NCI-H510A treated with DMSO at 0.1 percent for 48 hours (cell line): ENCODE results near the gene SMIM27.

Experiments
- DNase-seq: peaks from one replicate; lab custom pipeline; 2025; lab: John Stamatoyannopoulos, UW

Gene SMIM27

DNA sequence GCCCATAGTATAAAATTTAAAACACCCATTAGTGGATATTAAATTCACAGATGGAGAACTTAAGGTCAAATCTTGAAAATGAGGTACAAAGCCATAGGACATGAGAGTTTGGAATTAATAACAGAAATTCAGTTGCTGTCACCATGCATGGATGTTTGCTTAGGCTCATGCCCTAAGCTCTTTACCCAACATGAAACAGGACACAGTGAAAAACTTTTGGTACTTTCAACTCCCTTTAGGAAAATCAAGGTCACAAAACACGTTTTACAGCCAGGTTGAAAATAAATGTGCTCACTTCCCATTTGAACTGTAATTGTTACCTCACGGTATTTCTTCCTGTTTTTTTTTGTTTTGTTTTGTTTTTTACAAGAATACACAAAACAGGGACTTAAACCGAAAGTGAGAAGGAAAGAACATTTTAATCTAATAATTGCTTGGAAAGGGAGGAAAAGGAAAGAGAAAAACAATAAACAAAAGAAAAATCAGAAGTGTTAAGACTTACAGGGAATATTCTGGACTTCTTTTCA is 6.3 kb downstream of the SMIM27 start:
- DNase-seq, result no peak

DNA sequence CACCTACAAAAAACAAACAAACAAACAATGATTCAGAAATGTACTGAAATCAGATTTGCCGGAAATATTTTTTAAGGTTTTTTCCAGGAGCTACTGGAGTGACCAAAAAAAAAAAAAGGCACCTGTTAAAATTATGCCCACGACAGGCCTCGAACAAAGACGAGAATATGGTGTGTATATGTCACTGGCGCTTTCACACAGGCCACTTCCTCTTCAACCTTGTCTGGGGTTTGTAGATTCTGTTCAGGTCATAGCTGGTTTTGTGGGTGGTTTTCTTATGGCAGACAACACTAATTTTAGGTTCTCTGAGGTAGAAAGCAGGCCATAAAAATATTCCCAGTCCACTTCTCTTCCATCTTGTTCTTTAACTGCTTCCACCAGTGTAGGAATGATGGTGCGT is 13.8 kb downstream of the SMIM27 start:
- no peak for DNase-seq

DNA sequence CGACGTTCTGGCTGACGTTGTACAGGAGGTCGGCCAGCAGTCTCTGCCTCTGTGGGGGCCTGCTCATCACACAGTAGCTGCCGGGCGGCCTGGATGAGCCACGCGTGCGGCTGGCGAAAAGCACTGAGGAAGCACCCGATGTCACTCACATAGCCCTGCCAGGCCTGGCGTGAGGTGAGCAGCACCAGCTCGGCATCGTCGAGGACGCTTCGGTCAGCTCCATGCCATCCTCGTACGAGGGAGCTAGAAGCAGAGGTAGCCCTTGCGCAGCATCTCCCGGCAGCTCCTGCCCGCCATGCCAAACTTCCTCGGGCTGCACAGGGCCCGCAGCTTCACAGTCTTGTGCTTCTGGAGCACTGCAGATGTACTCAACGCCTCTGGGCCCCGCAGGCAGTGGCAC is 14.6 kb downstream of the SMIM27 start:
- no peak for DNase-seq

DNA sequence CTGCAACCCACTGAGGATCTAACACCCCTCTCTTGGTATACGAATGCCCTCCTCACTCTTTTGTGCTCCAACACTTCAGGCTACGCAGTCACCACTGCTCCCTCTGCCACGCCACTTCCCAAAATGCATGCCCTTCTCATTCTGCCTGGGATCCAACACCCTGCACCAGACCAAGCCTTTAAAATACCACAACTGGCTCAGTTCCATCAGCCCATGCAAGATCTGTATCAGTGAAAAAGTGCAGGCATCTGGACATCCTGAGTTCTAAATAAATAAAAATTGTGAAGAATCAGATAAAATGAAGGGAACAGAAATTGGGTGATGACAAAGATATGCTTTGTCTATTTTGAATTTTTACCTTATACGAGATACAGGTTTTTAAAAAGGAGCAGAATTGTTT is 18.1 kb downstream of the SMIM27 start:
- no peak for DNase-seq

GRCh38 chr9:32571969-32572899 is 20.1 kb downstream of the SMIM27 start:
- DNase-seq, result peak; percentile 21

GRCh38 chr9:32572900-32573523 is 20.9 kb downstream of the SMIM27 start, which contains the start of gene NDUFB6:
TSS of gene NDUFB6 (minus strand) at chr9:32573159. CDS start at chr9:32573060, 99 bp downstream.
- peak; percentile 84 for DNase-seq

DNA sequence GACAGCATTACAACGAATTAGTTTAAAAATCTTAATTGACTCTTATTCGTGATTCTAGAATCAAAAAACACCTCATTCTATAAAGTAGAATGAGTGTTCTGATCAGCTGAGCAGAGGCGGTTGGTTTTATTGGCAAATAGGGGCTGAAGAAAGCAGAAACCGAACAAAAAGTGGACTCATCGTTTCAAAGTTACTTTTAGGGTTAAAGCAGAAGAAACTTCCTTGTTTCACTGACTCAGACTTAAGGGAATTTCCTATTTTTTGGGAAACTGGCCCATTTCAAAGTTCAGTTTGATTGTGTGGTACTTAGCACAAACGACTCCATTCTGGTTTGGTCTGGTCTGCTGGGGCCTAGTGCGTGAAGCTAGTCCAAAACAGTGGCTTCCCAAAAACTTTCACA is 21.7 kb downstream of the SMIM27 start:
- no peak for DNase-seq

GRCh38 chr9:32574858-32575257 is 22.7 kb downstream of the SMIM27 start:
- no peak for DNase-seq

DNA sequence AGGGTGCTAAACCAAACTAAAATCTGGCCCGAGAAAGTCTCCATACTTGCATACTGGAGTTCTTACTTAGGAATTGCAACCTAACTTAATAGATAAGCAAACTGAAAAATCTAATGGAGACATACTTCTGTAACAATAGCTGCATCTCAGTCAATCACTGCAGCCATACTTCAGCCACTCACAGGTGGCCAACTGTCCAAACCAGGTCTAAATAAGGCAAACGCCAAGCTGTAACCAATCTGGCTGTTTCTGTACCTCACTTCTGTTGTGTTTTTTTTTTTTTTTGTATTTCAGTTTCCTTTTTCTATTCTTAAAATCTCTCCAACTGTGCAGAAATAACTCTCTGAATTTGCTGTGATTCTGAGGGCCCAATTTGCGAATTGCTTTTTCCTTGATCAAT is 25.2 kb downstream of the SMIM27 start:
- no peak for DNase-seq

- no peak for DNase-seq
Observed at GRCh38 chr9:32578976-32579375, 26.8 kb downstream of the SMIM27 start.

DNA sequence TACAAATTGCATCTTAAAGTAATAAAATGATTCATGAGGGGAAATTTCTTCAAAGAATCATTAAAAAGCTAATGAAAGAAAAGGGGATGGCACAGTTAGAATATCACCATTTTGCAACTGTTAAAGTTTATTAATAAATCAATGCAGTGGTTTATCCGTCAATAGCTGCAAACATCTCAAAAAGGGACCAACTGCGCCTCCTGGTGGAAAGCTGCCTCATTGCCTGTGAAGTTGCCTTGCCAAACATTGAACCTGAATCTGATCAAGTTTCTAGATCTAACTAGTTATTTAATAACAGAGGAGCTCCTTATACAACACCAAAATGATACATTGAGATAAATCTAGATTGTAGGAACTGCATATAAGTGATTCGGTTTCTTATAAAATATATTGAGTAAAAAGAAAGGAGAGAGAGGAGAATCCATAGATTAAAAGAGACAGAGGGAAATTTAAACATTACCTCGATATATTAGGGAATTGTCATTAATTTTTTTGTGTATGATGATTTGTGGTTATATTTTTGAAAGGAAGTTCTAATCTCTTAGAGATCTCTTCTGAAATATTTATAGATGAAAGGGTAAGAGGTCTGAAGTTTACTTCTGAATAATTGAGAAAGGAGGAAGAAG is 27.7 kb downstream of the SMIM27 start:
- peak; percentile 37 for DNase-seq

DNA sequence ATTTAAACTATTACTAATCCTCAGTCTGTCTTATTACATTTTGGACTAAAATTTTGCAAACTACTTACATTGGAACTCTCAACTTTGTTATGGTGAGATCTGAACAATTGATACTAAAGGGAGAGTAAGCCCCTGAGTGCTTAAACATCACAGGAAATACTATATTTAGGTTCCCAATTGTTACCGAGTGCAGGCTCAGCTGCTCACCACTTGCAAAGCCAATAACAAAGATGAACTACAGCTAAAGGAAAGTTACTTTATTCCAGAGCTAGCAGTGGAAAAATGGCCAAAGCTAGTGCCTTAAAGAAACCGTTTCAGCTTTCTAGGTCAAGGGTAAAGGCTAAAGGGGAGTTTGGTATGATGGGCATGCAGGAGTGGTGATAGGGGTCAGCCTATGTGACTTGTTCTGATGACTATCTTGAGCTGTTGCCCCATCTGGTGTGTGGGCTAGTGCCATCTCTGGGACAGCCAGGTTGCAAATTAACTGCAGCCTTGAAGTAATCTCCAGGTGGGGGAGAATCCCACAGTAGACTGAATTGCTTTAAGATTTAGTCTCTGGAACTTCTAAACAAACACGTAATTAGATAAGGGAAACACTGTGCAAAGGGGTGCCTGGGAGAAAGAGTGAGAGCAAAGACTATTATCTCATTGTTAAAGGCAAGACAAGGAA is 28.6 kb downstream of the SMIM27 start:
- no peak for DNase-seq

- DNase-seq, result peak; percentile 5
Observed at GRCh38 chr9:32581512-32582143, 29.5 kb downstream of the SMIM27 start.

GRCh38 chr9:32584784-32585183 is 32.7 kb downstream of the SMIM27 start:
- DNase-seq, result no peak

- no peak for DNase-seq
Observed at GRCh38 chr9:32587901-32588300, 35.8 kb downstream of the SMIM27 start.

DNA sequence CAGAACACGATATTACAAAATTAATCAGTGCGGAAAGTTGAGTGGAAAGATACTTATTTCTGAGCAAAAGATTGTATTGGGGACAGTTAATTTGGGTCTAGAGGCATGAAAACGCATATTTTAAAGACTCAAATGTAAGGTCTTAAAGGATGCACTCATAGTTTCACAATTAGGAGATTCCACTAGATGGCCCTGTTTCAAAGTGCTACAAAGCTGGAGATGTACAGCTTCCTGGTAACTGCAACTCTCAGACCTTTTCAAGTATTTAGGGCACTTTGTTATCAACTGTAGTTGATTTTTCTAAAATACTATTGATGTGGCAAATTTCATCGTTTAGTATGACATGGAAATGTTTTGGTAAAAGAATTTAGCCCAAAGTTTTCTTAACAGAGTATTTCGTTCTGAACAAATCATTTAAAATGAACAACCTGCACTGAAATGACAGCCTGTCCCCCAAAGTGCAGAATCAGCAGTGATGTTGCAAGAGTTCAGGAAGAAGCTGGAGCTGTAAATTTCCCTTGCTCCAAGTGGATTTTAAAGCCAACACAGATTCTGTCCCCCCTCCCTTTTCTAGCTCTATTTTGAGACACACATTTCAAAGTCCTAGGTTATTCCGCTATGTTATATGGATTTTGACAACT is 37.1 kb downstream of the SMIM27 start:
- DNase-seq, result peak; percentile 2

DNA sequence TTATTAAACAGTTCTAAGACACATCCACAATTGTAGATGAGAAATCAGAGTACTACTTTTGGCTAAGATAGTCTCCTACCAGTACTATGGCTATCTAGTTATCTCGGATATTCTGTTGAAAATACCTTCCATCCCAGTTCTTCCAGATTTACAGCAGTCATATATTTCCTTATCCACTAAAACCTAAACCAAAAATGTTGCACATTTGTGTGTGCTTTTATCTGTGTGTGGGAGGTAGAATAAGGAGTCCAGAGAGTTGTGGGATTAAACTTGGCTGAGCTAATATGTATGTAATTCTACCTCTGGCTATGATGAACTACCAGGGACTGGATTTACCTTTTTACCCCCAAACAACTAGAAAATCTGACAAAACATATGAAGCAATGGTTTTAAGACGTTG is 38.3 kb downstream of the SMIM27 start:
- DNase-seq, result no peak

DNA sequence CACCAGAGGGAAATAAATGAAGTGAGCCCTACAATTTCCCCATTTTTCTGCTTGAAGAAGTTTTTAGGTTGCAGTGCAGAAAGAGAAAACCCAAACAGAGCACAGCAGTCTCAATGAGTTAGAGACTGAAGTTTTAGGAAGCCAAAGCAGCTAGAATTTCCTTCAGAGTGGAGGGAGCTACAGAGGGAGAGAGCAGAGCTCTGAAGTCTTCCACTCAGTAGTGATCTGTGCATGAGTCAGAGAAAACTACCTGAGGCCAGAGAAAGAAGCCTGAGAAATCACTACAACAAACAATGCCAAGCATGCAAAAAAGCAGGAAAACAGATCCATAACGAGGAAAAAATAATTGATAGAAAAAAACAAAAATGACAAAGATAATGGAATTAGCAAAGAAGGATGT is 38.8 kb downstream of the SMIM27 start:
- DNase-seq, result no peak

GRCh38 chr9:32596096-32596865 is 44.2 kb downstream of the SMIM27 start:
- no peak for DNase-seq

- DNase-seq, result no peak
Observed at GRCh38 chr9:32596936-32597335, 44.8 kb downstream of the SMIM27 start.
